AG04449 (cell line): ENCODE data around the gene RBPMS2.

ENCODE experiments used
- CTCF ChIA-PET: fragments of 350-600 bp; formaldehyde crosslinking; extraction: SDS; loops from one replicate; lab custom pipeline; 2021; ENCODE audit warnings: antibody characterized with exemption; lab: Yijun Ruan, JAX
- POLR2A ChIA-PET: fragments of 400-600, 350-600 bp; formaldehyde crosslinking; extraction: SDS; loops from one replicate; lab custom pipeline; 2020; ENCODE audit warnings: antibody characterized with exemption, inconsistent platforms; lab: Yijun Ruan, JAX
- DNase-seq: peaks from one replicate; pipeline ENCODE4 v3.0.0-alpha.2; 2010; ENCODE audit warnings: low read depth, low spot score
- H3K4me3 ChIP-seq: 2 replicates; pipeline ENCODE4 v1.5.1; 2011; ENCODE audit warnings: low read depth, mild to moderate bottlenecking, control low read depth, low read length
- CTCF ChIP-seq: IDR thresholded peaks from one replicate; pipeline ENCODE4 v1.5.1; 2011; ENCODE audit warnings: mild to moderate bottlenecking, moderate library complexity, low read length, control low read depth, inconsistent platforms; ENCODE audit not compliant: insufficient read depth; ENCODE audit errors: missing control alignments

Gene RBPMS2

GRCh38 chr15:64693134-64693533 is 82.3 kb downstream of the RBPMS2 start:
- POLR2A ChIA-PET = no interaction called here

GRCh38 chr15:64691896-64692565 is 83.4 kb downstream of the RBPMS2 start:
- no peak for TF ChIP-seq CTCF
- ChIA-PET POLR2A (interaction anchor here (0.9 to 1.2 kb wide), 2 partner anchors 9 to 58 kb away, joined by 4 read pairs; no protein-coding TSS in a partner anchor), CTCF (interaction anchor here (2.2 to 21.0 kb wide), 4 partner anchors 9 to 213 kb away, joined by 6 to 690 read pairs (median 78); no protein-coding TSS in a partner anchor)
- no peak overlapping the region for H3K4me3 ChIP-seq
- no peak for DNase-seq

More at GRCh38 chr15:64693134-64693533, 82.3 kb downstream of the RBPMS2 start:
- no peak overlapping the region for H3K4me3 ChIP-seq
- no peak for TF ChIP-seq CTCF
- DNase-seq = peak; percentile 85
- CTCF ChIA-PET = interaction anchor here (1.0 to 21.0 kb wide), 3 partner anchors 10 to 34 kb away, joined by 4 to 690 read pairs (median 127); no protein-coding TSS in a partner anchor

- no peak overlapping the region for H3K4me3 ChIP-seq
- ChIA-PET POLR2A (interaction anchor here (0.9 kb wide), 1 partner anchor 37 kb away, joined by 3 read pairs; no protein-coding TSS in a partner anchor), CTCF (interaction anchor here (1.4 to 21.0 kb wide), 4 partner anchors 11 to 263 kb away, joined by 6 to 690 read pairs (median 18); no protein-coding TSS in a partner anchor)
- no peak for DNase-seq
- no peak for TF ChIP-seq CTCF
These were observed 84.7 kb downstream of the RBPMS2 start for GRCh38 chr15:64690578-64691296.

GRCh38 chr15:64690008-64690407 is 85.4 kb downstream of the RBPMS2 start:
- no peak for TF ChIP-seq CTCF
- ChIA-PET POLR2A (no interaction called here), CTCF (interaction anchor here (1.1 to 21.0 kb wide), 6 partner anchors 10 to 263 kb away, joined by 3 to 690 read pairs (median 7); no protein-coding TSS in a partner anchor)
- no peak for DNase-seq
- no peak overlapping the region for H3K4me3 ChIP-seq
